Pons (tissue), 1 donor: ENCODE data around the gene LRRK1.
"Not testable (repeated sequence)": the region's sequence is repeated elsewhere in the genome, so short reads cannot be mapped to it uniquely, and the experiment has no call there.

ENCODE experiments used
- DNase-seq: peaks from one replicate; pipeline ENCODE4 v3.0.0-alpha.2; 2016; ENCODE audit warnings: low spot score

The LRRK1 gene

DNA sequence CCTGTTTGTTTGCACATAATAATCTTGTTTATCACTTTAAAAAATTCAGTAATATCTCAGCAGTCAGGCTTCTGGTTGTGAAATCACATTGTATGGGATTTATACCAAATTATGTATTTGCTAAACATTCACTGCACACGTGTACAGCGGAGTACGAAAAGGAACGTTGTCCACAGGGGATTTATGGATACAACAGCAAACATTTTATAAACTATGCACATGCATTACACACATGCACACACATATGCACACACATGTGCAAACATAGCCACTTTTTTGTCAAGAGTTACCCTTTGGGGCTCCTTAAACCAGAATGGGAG lies 150.5 kb downstream of the LRRK1 start:
- no peak for DNase-seq

DNA sequence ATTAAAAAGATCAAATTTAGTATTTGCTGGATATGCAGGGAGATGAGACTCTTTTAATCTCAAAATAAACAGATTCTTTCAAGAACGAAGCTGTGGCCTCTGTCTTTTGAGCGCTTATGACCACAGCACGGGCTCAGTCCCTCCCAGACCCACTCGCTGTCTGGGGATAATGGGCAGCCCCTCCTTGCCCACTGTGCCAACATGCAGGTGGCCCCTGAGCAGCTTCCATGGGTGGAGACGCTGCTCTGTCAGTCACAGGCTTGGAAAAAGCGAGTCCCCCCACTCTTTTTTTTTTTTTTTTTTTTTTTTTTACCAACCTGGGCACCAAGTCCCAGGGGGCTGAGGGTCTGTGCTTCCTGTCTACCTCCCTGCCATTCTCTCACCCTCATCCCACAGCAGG lies 150.9 kb downstream of the LRRK1 start:
- DNase-seq: no peak

DNA sequence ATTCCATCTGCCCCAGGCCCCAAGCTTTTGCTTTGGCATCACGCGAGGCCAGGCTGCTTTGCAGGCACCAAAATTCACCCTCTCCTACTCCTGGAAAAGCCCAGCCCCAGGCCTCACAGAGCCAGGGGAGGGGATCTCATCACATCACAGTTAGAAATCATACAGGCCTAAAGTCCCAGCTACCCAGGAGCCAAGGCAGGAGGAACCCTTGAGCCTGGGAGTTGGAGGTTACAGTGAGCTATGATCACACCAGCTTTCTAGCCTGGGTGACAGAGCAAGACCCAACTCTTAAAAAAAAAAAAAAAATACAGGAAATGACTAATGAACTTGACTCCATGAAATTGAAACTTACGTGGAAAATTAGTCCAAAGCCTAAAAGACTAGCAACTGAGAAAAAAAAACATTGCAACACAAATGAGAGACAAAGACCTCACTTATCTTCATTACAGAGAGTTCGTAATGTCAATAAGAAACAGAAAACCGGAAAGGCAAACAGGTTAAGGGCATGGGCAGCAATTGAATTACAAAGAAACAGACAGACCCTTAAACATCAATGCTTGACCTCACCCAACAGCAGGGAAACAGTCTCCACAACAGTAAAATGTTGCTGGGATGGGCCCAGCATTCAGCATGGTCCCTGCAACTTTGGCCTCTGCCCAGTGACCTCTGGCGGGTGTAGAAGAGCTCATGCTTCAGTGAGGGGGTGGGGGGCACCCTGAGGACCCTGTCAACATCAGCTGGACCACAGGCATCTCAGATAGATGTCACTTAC lies 151.5 kb downstream of the LRRK1 start:
- DNase-seq: no peak

DNA sequence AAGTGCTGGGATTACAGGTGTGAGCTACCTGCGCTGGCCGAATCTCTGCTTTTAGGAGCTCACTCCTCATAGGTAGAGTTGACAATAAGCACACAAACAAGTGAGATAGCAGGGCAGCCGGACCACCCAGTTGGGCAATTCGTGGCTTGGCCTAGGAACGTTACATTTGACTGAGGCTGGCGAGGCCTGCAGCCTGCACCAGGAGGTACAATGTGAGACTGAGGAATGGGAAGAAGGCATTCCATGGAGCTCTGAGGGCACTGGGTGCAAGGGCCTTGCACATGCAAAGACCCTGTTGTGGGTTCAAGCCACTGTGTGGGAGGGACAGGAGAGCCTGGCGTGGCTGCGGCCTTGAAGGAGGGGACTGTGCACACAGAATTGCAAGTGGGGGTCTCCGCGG lies 152.5 kb downstream of the LRRK1 start:
- DNase-seq: no peak

GRCh38 chr15:101072235-101072634 lies 153.1 kb downstream of the LRRK1 start:
- not testable (repeated sequence) for DNase-seq

DNA sequence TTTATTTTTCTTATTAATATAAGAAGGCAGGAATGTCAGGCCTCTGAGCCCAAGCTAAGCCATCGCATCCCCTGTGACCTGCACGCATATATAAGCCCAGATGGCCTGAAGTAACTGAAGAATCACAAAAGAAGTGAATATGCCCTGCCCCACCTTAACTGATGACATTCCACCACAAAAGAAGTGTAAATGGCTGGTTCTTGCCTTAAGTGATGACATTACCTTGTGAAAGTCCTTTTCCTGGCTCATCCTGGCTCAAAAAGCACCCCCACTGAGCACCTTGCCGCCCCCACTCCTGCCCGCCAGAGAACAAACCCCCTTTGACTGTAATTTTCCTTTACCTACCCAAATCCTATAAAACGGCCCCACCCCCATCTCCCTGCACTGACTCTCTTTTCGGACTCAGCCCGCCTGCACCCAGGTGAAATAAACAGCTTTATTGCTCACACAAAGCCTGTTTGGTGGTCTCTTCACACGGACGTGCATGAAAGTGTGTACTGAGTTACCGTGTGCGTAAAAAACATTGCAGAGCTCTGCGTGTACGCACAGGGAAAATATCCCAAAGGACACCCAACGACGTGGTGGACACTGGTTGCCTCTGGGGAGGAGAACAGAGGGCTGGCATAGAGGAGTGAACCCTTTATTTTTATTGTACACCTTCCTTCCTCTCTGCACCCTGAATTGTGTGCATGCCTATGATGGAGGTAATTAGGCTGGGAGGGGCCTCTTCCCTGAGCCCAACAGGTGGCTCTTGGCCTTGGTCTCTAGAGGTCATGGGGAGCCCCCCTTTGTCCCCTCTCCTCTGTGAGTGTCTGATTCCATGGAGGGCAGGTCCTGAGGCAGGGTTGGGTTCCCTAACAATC lies 158.9 kb downstream of the LRRK1 start:
- not testable (repeated sequence) for DNase-seq

GRCh38 chr15:101078669-101079323 lies 159.6 kb downstream of the LRRK1 start:
- DNase-seq: no peak

DNA sequence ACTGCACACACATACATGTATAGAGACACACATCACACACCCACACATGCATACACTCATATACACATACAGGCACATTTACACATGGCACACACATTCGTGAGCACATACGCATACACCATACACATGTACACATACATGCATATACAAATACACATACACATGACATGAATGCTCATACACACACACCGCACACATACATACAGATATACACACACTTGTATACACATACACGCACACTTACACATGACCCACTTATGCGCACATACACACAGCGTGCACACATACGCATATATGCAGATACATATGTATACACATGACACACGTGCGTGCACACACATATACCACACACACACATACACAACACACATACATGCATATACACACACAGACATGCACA lies 162.7 kb downstream of the LRRK1 start:
- no peak for DNase-seq

GRCh38 chr15:101083336-101084045 lies 164.3 kb downstream of the LRRK1 start:
- no peak for DNase-seq

GRCh38 chr15:101084801-101085200 lies 165.6 kb downstream of the LRRK1 start:
- DNase-seq: no peak

DNA sequence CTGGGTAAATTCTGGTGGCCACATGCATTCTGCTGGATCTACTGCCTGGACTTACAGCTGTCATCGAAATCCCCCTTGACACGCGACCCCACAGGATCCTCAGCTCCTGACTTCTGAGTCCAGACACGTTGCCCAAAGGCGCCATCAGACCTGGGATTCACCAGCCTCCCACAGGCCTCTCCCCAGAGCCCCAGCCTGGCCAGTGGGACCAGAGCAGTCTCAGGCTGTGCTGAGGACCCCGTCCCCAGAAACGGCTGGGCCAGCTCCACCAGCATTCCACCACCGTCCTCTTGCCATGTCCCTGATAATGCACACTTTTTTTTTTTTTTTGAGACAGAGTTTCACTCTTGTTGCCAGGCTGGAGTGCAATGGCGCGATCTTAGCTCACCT lies 166.1 kb downstream of the LRRK1 start:
- no peak for DNase-seq

- peak; percentile 24 for DNase-seq
These were observed 167.4 kb downstream of the LRRK1 start for GRCh38 chr15:101086394-101087171.

DNA sequence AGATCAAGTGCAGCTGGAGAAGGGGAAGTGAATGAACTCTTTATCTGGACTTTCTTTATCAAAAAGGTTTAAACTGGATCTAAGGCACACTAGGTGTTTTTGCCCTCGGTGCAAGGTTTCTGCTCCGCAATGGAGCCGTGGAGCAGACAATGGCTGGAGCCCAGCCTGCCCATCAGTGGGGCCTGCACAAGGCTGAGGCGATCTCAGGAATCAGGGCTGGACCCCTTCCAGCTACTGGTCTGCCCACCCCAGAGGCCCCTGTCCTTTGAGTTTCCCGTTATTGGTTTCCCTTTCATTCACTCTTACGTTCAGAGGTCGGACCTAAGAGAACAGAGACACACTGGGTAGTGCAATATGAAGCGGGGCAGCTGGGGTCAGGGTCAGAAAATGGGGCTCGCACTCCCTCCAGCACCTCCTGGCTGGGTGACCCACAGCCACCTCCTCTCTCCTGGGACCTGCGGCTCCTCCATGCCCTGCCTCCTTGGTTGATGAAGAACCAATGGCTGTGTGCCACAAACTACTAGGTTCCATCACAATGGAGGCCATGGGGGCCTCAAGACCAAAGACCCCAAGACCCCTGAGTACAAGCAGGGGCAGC lies 168.1 kb downstream of the LRRK1 start:
- no peak for DNase-seq

DNA sequence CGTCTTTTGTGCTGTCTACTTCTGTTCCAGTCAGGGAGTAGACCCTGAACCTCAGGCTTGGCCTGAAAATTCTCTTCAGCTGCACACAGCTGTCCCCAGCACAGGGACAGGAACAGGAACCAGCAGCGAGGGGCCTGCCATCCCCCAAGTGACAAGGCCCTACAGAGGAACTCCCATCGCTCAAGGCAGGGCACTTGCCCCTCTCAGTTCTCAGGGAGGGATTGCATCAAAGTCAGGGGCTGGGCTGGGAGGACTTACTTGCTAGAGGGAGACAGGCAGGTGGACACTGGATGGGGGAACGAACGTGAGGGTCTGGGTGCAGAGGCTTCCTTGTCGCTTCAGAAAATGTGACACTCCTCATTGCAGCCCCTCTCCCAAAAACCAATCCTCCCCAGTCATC lies 169.1 kb downstream of the LRRK1 start:
- DNase-seq: no peak

DNA sequence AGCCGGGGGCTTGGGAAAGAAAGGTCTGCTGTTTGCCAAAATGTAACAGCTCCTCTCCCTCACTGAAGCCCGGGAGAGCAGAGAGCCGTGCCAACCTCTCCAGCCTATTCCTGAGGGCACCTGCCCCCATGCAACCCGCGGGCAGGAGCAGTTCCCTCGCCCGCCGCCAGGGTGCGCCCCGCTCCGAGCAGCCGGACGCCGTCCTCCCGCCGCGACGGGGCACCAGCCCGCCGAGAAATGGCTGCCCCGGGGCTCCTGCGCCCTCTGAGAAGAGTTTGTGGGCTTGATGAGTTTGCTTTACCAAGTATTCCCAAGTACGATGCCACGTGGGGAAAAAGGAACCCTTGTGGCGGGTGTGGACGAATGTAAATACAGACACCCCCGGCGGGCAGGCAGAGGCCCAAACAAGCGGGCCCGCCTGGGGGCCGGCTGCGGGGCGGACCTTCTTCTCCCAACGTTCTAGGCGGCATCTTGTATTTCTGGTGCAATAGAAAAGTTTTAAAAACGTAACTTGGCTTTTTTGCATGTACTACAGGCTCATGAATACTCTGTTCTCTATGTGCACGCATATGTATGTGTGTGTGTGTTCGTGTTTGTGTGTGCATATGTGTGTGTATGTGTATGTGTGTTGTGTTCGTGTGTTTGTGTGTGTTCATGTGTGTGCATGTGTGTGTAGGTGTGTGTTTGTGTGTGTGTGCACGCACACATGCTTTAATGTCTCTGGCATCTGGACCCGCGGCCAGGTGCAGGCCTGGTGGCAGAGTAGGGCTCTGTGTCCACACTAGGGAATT lies 169.8 kb downstream of the LRRK1 start:
- DNase-seq: peak; percentile 13

GRCh38 chr15:101089579-101090427 lies 170.6 kb downstream of the LRRK1 start:
- DNase-seq: no peak

DNA sequence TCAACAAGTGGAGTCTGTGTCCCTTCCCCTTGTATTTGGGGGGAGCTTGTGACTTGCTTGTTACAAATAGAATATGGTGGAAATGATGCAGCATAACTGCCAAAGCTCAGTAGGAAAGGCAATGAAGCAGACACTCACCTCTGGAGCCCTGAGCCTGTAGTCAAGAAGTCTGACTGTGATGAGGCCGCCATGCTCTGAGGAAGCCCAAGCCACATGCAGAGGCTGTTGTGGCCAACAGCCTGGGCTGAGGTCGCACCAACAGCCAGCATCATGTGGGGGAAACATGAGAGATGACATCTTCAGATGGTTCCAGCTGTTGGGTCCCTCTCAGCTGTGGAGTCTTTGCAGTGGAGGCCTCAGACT lies 171.3 kb downstream of the LRRK1 start:
- DNase-seq: no peak

- DNase-seq: peak; percentile 41
These were observed 172.2 kb downstream of the LRRK1 start for GRCh38 chr15:101091080-101092017.
